SIG-M5 treated with dmso at 0.1 percent for 504 hours (cell line): Measurements from ENCODE around the gene STK10.
A peak's percentile ranks its signal among the peaks of the same experiment; 100 is the strongest.

Experiments used
- DNase-seq: peaks from one replicate; lab custom pipeline; 2025; ENCODE audit not compliant: unreplicated experiment; lab: John Stamatoyannopoulos, UW

Gene STK10

DNA sequence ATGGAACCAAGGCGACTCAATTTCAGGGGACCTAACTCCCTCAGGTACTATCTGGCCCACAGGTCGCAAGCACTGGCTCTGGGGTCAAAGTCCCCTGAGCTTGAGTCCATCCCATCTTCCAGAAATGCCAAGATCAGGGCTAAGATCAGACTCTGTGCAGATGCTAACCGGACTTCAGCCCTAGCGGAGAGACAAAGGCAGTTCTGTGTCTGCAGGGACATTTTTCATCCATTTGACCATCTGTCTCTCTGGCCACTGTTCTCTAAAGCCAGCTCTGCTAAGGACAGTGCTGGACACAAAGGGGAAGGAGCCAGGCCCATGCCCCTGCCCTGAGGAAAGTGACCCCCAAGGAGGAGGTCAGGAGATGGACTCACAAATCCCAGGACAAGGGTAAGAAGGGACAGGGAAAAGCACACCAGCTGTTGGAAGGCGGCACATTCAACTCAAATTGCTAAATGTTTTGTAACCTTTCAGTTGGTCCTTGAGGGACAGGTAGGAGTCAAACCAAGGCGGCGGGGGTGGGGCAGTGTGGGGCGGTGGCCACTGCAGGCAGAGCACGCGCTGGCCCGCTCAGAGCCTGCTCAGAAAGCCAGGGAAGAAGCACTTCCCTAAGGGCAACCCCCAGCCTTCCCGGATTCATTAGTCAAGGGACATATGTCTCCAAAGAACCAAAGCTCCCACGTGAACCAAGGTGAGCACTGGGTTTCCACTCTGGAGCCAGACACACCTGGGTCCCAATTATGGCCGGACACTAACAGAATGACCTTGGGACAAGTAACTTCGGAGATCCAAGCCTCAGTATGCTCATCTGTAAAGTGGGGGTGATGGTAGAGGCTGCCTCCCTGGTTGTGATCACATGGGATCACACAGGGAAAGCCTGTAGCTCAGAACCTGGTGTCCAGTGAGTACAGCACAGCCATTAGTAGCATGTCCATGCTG is 42.8 kb downstream of the STK10 start:
- no peak for DNase-seq

DNA sequence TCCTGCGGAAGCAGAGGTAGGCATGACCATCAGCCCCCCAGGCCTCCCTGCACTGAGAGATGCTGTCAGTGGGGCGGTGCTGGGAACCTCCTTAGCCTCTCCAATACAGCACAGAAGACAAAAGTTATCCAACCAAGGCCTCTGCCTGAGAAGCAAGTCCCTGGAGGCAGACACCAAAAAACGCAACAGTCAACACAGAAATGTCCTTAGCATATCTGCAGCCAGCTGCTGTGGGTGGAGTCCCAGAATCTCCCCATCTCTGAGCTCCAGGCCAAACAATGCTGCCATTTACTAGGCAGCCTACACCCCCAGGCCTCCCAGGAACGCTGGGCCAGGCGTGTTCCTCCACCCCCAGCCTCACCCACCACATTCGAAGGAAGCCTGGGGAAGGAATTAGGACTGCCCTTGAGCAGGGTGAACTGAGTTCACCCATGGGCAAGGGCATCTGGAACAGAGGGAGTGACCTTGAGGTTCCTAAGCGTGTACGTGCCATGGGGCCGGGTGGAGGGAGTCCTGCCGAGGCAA is 43.7 kb downstream of the STK10 start:
- DNase-seq = no peak

DNA sequence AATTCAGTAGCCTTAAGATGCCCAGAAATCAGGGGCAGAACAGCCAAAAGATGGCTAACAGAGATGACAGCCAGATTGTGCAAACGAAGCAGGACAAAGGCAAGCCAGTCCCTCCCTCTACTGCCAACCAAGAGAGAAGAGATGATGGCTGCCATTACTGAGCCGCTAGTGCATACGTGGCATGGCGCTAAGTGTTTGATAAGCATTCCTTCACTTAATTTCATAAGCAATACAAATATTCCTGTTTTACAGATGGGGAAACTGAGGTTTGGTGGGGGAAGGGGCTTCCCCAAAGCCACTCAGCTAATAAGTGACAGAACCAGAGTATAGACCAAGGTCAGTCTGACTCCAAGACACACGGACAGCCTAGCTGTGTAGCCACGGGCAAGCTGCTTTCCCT is 44.1 kb downstream of the STK10 start:
- no peak for DNase-seq

DNA sequence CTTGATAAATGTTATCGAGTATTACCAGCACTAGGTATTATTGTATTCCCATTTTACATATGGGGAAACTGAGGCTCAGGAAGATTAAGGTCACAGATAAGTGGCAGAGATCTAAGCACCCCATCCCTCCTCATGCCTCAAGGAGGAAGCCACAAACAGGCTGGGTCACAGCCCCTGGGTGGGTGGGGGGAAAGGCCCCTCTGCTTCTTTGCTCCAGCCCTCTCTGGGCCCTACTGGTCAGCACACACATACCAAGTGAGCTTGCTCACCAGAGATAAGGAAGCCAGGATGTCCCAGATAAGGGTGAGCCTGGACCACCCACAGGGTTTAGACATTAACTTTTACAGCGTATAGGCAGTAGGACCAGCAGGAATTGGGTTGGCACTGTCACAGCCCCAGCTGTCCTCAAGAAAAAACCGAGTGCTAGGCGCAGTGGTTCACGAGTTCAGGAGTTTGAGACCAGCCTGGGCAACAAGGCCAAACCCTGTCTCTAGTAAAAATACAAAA is 45.3 kb downstream of the STK10 start:
- no peak for DNase-seq

DNA sequence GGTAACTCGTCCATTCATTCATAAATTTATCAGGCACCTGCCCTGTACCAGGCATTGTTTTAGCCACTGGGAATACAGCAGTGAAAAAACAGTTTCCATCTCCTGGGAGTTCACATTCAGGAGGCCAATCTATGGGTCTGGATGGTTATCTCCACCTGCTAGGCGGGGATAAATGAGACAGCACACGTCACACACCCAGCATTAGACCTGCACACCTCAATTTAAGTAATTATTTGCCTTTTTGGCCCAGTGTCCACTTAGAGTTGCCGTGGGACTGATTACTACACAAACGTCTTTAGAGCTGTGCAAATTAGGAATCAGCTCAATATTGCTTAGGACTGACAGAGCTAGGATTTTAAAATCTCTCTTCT is 46.1 kb downstream of the STK10 start:
- DNase-seq = no peak

DNA sequence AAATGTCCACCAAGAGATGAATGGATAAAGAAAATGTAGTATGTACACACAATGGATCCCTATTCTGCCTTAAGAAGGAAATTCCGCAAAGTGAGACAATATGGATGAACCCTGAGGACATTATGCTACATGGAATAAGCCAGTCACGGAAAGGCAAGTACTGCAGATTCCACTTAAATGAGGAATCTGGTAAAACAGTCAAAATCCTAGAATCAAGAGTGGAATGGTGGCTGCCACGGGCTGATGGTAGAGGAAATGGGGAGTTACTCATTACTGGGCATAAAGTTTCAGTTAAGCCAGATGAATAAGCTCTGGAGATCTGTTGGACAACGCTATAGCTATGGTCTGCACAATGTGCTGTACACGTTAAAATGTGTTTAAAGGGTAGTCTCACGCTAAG is 47.2 kb downstream of the STK10 start:
- no peak for DNase-seq

DNA sequence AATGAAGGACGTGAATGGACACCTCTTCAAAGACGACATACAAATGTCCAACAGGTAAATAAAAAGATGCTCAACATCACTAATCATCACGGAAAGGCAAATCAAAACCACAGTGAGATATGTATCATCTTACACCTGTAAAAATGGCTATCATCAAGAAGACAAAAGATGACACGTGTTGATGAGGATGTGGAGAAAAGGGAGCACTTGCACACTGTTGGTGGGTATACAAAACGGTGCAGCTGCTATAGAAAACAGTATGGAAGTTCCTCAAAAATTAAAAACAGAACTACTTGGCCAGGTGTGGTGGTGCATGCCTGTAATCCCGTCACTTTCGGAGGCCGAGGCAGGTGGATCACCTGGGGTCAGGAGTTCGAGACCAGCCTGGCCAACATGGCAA is 47.9 kb downstream of the STK10 start:
- no peak for DNase-seq

DNA sequence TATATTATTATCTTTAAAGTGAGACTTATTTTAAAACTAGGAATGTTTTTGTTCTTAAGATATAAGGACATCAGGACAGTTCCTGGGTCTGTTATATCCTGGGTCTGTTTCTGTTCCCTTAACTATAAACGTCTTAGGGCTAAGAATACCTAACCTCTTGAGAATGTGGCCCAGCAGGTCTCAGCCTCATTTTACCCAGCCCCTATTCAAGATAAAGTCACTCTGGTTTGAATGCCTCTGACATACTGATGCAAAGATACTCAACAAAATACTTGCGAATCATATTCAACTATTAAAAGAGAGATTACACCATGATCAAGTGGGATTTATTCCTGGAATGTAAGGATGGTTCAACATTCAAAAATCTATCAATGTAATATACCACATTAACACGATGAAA is 51.0 kb downstream of the STK10 start:
- DNase-seq = no peak

DNA sequence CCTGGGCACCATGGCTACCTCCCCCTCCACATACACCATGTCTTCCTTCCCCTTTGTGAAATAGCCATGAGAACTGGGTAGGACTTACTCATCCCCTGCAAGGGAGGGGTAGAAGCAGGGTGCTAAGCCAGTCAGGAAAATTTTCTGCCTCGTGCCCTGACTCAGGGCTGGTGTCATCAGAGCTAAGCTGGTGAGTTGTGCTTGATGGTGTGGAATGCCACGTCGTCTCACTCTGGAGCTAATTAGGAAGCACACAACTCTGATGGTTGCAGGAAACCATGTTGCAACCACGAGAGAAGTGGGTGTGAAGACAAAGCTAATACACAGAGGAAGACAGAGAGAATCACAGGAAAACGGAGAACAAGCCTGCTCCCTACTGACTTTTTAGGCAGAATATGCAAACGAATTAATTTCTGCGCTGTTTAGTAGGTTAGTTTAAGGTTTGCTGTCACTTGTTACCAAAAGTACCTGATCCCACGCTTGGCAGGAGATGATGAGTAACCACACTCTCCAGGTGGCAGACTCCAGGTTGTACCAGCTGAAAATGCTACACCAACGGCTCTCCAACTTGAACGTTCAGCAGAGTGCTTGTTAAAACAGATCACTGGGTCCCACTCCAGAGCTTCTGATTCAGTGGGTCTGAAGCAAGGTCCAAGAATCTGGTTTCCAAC is 54.5 kb downstream of the STK10 start:
- peak; percentile 93 for DNase-seq

DNA sequence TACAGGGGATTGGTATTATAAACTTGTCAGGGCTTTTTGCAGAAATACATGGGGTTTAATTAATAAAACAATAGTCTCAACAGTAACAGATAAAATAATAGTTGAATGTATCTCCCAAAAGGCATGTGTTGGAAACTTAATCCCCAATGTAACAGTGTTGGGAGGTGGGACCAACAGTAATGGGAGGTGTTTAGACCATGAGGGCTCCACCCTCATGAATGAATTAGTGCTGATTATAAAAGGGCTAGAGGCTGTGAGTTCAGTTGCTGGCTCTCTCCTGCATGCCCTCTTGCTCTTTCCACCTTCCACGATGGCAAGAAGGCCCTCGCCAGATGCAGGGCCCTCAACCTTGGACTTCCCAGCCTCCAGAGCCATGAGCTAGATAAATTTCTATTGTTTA is 56.3 kb downstream of the STK10 start:
- DNase-seq = no peak

DNA sequence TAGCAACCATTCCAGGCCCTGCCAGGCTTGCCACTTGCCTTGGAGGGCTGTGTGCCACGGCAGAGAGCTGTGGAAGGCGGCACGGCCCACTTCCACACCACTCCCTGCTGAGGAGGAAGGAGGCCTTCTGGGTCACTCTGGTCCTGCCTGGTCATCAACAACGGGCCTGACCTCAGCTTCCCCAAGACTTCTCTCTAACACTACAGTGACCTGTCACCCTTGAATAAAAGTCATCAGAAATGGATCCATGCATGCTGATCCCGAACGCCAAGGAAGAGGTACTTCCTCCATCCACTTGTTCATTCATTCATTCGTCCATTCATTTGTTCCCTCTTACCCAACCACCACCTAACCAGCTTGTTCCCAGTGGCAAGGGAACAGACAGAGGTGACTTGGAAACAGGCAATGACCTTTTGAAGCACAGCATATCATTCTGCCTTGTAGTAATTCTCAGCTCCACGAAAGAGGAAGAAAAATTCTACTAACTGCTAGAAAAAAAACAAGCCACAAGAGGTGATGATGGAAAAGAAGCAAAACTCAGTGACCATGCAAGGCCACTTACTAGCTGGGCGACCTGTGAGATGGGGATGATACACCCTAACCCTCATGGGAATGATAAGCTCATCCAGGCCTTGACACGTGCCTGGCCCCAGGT is 58.6 kb downstream of the STK10 start:
- no peak for DNase-seq

DNA sequence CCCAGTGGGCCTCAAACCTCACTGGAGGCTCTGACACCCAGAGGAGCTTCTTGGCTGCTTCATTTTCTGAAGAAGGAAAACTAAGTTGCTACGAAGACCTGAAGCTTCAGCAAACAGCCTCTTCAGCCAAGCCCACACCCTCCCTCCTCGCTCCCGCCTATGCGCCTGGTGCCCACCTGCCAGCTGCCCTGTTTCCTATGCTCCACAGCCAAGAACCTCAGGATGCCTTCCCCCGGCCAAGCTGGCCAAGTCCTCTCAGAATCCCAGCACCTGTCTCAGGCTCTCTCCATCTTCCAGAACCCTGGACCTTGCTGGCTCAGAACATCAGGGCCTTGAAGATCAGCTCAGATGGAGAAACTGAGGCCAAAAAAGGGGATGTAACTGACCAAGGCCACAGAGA is 60.4 kb downstream of the STK10 start:
- no peak for DNase-seq

DNA sequence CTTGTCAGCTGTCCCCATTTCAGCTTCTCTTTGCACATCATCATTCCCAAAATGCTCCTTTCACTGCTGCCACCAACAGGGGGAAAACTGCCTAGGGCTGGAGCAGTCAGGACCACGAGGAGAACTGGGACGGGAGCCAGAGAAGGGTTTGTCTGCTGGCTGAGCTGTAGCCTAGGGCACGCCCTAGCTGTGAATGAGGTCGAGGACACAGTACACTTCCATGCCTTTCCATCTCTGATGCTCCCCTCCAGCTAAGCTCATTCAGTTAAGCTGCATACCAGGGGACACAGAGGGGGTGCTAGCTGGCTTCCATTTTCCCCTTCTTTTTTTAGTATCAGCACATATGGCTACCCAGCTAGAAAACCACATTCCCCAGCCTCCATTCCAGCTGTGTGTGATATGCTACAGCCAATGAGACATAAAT is 64.7 kb downstream of the STK10 start:
- no peak for DNase-seq

DNA sequence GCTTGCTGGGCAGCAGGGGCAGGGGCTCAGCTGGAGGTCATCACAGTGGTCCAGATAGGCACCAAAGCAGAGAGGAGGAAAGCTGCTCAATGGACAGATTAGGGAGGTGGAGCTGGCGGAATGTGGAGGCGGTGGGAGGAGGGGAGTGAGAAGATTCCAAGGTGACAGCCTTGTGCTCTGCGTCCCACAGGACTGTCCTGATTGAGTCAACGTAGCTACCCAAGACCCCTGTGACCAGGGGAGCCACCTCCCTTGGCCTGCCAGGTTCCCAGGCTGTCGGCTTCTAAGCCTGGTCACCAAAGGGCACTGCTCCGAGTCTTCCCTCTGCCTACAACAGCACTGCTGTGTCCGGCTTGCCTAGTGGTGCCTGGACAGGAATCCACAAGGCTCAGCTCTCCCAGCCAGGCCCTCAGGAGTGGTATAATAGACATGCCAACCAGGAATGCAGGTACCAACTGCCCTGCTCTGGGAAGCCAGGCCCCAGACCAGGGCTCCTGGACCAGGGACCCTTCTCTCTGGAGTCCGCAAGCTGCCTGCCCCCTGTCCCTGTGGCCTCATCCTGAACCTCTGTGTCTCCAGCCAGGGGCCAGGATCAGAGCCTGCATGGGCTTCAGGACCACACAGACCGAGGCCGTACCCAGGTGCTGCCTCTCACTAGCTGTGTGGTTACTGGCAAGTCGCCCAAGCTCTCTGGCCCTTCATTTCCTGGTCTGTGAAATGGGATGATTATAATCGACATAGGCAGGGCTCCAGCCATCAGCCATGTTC is 67.9 kb downstream of the STK10 start:
- DNase-seq = no peak

DNA sequence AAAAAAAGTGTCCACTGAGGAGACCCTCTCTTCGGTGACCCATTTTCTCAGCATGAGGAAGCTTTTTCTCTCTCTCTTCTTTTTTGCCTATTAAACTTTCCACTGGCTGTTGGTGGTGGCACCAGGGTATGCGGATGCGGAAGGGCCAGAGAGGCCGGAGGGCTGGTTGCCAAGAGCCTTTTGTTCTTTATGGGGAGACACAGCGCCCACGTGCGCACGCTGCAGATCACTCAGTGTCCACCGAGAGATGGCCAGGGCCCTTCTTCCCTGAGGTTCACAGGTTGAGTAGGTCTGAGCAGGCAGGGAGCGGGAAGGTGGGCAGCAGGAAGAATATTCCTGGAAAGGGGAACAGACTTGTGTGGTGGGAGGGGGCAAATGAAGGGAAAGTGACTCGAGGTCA is 69.1 kb downstream of the STK10 start:
- DNase-seq = no peak

DNA sequence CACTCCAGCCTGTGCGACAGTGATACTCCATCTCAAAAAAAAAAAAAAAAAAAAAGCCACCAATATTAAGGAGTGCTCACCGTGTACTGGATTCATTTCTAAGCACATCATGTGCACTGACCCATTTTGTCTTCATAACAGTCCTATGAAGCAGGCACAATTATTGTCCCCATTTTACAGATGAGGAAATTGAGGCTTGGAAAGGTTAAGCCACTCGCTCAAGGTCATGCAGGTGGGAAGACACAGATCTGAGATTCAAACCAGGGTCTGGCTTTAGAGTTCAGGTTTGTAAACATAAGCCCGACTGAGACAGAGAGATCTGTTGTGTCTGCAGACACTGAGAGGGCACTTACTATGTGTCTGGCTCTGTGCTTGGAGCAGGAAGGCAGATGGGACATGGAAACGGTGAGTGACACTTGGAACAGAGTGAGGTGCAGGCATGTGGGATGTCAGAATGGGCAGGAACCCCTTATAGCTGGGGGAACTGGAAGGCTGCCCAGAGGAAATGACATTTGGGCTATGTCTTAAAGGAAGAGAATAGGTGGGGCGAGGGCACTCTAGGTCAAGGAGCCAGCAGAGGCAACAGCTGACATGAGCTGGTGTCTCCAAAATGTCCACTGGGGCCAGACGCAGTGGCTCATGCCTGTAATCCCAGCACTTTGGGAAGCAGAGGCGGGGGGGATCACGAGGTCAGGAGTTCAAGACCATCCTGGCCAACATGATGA is 69.9 kb downstream of the STK10 start:
- DNase-seq = no peak

DNA sequence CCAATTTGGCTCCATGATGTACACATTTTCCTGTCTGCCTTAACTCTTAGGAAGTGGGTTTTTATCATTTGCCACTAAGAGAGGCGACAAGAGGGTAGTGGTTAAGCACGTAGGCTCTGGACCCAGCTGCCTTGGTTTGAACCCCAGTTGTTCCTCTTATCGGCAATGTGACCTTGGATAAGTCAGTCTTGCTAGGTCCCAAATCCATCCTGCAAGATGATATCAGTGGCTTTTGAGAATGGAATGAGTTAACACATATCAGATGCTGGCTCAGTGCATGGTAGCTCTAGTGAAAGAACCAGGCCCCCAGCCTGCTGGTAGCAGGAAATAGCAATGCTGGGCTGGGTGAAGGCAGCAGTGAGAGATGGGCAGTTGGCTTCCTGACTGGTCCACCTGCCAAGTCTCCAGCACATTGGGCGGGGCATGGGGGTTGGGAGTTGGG is 72.5 kb downstream of the STK10 start:
- peak; percentile 66 for DNase-seq

DNA sequence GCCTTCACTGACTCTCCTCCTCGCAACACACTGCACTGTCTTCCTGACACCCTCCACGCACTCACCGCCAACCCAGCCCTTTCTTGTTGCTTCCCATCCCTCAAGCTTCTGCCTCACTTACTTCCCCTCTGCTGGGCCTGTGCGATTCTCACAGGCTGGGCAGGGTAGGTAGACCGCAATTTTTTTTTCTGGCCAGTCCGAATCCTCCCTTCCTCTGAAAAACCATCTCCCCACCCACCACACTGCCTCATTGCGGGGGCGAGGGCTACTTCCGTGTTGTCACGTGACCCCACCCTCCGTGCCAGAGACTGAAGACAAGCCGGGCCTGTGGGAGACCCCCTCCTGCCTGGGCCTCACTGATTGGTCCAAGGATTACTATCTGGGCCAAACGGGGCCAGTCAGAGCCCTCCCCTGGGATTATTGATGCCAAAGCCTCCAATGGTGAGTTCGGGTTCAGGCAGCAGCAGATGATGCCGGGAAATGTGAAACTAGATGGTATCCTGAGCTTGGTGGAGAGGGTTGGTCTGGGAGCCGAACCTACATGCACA is 73.1 kb downstream of the STK10 start:
- DNase-seq = peak; percentile 100

DNA sequence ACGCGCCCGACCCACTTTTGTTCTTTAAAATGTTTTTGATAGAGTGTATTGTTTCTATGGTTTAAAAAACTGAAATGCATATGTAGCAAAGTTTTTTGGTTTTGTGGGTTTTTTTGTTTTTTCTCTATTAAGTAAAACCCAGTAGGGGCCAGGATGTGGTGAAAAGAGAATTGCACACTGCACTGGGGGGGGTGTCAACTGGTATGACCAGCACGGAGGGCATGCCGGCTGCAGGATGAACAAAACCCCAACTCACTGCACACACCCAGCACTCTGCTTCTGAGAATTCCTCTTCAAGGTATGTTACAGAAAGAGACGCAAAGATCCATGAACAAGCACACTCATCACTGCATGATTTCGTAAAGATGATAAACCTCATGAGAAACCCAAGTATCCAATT is 75.0 kb downstream of the STK10 start:
- peak; percentile 95 for DNase-seq

DNA sequence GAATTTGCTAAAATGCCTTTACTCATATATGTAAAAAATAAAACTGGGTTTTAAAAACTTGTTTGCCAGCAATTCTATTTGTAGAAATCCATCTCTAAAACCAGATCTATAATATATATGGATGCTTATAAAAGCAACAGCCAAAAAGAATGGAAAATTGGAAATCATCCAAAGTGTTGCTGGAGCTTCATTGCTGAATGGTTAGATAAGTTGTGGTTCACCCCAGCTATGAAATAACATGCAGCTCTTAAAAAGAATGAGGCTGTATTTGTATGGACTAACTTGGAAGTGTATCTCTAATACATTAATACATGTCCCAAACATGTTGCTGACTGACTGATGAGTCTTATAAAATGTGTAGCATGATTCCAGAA is 76.2 kb downstream of the STK10 start:
- DNase-seq = no peak
